Suppressor macrophage treated with lipopolysaccharide for 1 hour (primary cell): Measurements from ENCODE around the gene FAM167B.
"Not testable (repeated sequence)": the region's sequence is repeated elsewhere in the genome, so short reads cannot be mapped to it uniquely, and the experiment has no call there.

Experiments used
- DNase-seq, 3 donors: peaks; one replicate each; pipeline ENCODE4 v3.0.0-alpha.2; 2020 to 2022

Gene FAM167B

GRCh38 chr1:32224285-32224684 lies 22.7 kb upstream of the FAM167B start:
- DNase-seq: no peak

- DNase-seq: no peak
Observed at GRCh38 chr1:32228771-32229170, 18.3 kb upstream of the FAM167B start.

GRCh38 chr1:32231843-32232432 lies 15.1 kb upstream of the FAM167B start:
- peak in 1 of 3 donors; percentile 15 for DNase-seq

GRCh38 chr1:32232558-32233304 lies 14.3 kb upstream of the FAM167B start:
- DNase-seq: no peak

GRCh38 chr1:32234792-32235191 lies 12.2 kb upstream of the FAM167B start:
- DNase-seq: no peak

GRCh38 chr1:32239337-32239736 lies 7.7 kb upstream of the FAM167B start:
- no peak for DNase-seq

- no peak for DNase-seq
Observed at GRCh38 chr1:32239790-32240139, 7.3 kb upstream of the FAM167B start.

- peak; percentile 62 to 78 (median 69) for DNase-seq
Observed at GRCh38 chr1:32240140-32240951, 6.7 kb upstream of the FAM167B start.

GRCh38 chr1:32241001-32241763 lies 5.8 kb upstream of the FAM167B start:
- peak; percentile 28 to 48 (median 36) for DNase-seq

- peak; percentile 69 to 71 (median 70) for DNase-seq
Observed at GRCh38 chr1:32242341-32242851, 4.6 kb upstream of the FAM167B start.

GRCh38 chr1:32247452-32247851 lies 430 bp downstream of the FAM167B start:
- DNase-seq: no peak

- peak; percentile 83 to 93 (median 86) for DNase-seq
Observed at GRCh38 chr1:32247983-32248889, 1.2 kb downstream of the FAM167B start.

- no peak for DNase-seq
Observed at GRCh38 chr1:32249831-32250525, 3.0 kb downstream of the FAM167B start.

GRCh38 chr1:32250893-32251716 lies 4.1 kb downstream of the FAM167B start, which contains the start of gene LCK:
TSS of gene LCK (plus strand) at chr1:32251265. CDS start at chr1:32274330, 23,065 bp downstream.
- no peak for DNase-seq

- no peak for DNase-seq
Observed at GRCh38 chr1:32255072-32256071, 8.3 kb downstream of the FAM167B start.

GRCh38 chr1:32256473-32257226 lies 9.6 kb downstream of the FAM167B start:
- DNase-seq: no peak

- no peak for DNase-seq
Observed at GRCh38 chr1:32257227-32257508, 10.1 kb downstream of the FAM167B start.

- DNase-seq: not testable (repeated sequence)
Observed at GRCh38 chr1:32263236-32263593, 16.2 kb downstream of the FAM167B start.
